ENCODE results near the gene FBXL3. TPM values are rescaled to one million over a fixed set of nuclear protein-coding genes. Genes with fewer than 3 reads are reported as not detected.

Gene FBXL3
- total RNA-seq, 5 donors from 2014 or later (not counting 1 experiment from before 2014, with no cell fraction given), result 58.6 to 89.1 (median 80.0) TPM

DNA sequence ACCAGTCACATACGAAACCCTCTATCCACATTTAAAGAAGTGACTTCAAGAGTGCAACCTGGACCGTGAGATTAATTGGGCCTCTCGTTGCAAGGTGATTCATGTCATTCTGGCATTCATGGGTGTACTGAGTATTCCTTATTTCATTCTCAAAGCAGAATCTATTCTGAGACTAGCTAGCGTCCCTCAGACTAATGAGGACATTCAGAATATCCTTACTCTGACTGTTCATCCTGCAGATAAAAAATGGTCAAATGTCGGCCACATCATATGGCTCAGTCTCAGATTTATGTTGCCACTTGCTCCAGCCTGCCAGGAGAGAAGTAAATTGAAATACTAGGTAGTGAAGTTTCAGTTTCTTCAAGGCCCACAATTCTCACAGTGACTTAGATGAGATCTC lies 71.3 kb downstream of the FBXL3 start:
- no peak for ATAC-seq (replicated peaks in 1 of 4)
- Histone ChIP-seq H3K27me3 (replicated peaks in 1 of 2; ENCODE audit: control insufficient read depth in 2 of 2, extremely low read depth in 1 of 2, insufficient read depth in 2 of 2, low read length in 1 of 2) (peaks cover 0 to 9% of the 10 kb centered on the region in 2 experiments), H3K9me3 (no peaks in the 10 kb centered on the region), H3K4me1 (ENCODE audit: control insufficient read depth in 1 of 2, extremely low read depth in 1 of 2, insufficient read depth in 2 of 2, low read length in 2 of 2) (no peaks in the 10 kb centered on the region), H3K4me3 (ENCODE audit: control insufficient read depth in 1 of 2, extremely low read depth in 1 of 2, low read length in 1 of 2) (no peak overlapping the region), H3K36me3 (ENCODE audit: control insufficient read depth in 2 of 2, extremely low read depth in 1 of 2, insufficient read depth in 1 of 2, low read length in 1 of 2) (no peaks in the 10 kb centered on the region), H3K27ac (ENCODE audit: low read length) (no peak overlapping the region)
- no peak overlapping the region for H3K4me3 Mint-ChIP-seq
- peaks cover 6% of the 10 kb centered on the region for H3K36me3 Mint-ChIP-seq
- no peaks in the 10 kb centered on the region for H3K4me1 Mint-ChIP-seq
- WGBS (ENCODE audit: insufficient coverage), result 79% methylated on average over 3 of the region's 5 CpGs
- H3K9me3 Mint-ChIP-seq, result peaks cover 5 to 12% (median 7%) of the 10 kb centered on the region in 3 donors
- DNase-seq, result no peak
- ChIA-PET CTCF (no interaction called here), POLR2A (no interaction called here)
- H3K27ac Mint-ChIP-seq, result no peak overlapping the region
- H3K27me3 Mint-ChIP-seq, result peaks cover 9 to 15% of the 10 kb centered on the region in 2 donors

Other genes starting within 250 kb of the FBXL3 start
- gene KCTD12, start 140.8 kb downstream of the FBXL3 start, total RNA-seq, result 1 to 10 TPM; 3.8 to 8.7 (median 6.2) TPM
- not detected for gene ACOD1, start 78.6 kb downstream of the FBXL3 start, total RNA-seq
- gene CLN5, start 35.1 kb downstream of the FBXL3 start, total RNA-seq, result 10 to 100 TPM; 18.1 to 29.5 (median 21.7) TPM